ENCODE data around the gene ZNF212. TPM values are rescaled to one million over a fixed set of nuclear protein-coding genes. Genes with fewer than 3 reads are reported as not detected.

The ZNF212 gene
- total and polyA plus RNA-seq, 9 of the 15 experiments (the other 6 are each of a cell fraction or from before 2014, with no cell fraction given): 1.8 to 21.4 (median 7.2) TPM

DNA sequence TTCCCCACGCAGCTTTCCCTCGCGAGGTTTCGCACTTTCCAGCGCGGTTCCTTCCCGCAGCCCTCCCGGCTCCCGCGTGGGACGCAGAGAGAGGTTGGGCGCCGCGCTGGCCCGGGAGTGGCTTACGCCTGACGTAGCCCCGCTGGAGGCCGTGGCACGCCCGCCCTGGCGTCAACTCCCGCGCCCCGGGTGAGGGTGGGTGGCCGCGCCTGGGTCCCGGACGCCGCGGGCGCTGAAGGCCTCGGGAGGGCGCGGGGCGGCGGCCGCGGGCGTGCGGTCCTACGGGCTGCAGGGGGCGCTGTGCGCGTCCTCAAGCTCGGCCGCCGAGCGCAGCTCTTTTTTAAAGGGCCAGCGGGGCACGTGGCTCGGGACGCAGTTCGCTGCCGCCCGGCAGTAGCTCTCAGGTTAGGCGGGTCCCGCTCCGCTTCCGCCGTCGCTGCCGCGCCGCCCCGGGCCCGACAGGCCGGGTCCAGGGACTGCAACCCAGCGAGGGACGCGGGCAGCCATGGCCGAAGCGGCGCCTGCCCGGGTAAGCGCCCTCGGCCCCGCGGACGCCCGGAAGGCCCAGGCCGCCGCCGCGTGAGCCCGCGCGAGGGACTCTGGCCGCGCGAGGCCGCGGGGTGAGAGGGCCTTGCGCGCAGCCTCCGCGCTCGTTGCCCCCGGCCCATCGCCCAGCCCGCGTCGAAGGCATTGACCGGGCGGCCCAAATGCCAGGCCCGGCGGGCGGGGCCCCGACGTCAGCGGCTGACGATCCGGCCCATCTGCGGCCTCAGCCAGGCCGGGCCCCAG, 22.6 kb downstream of the ZNF212 start, which contains the start of gene ZNF783 (continued):
- TF ChIP-seq, protein P1, sequence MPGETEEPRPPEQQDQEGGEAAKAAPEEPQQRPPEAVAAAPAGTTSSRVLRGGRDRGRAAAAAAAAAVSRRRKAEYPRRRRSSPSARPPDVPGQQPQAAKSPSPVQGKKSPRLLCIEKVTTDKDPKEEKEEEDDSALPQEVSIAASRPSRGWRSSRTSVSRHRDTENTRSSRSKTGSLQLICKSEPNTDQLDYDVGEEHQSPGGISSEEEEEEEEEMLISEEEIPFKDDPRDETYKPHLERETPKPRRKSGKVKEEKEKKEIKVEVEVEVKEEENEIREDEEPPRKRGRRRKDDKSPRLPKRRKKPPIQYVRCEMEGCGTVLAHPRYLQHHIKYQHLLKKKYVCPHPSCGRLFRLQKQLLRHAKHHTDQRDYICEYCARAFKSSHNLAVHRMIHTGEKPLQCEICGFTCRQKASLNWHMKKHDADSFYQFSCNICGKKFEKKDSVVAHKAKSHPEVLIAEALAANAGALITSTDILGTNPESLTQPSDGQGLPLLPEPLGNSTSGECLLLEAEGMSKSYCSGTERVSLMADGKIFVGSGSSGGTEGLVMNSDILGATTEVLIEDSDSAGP (CRISPR knock-in tag; IDR thresholded peaks at IDR 0.05): peak; percentile 88
- no peak for TF ChIP-seq ZNF764 (CRISPR knock-in tag; IDR thresholded peaks at IDR 0.05; ENCODE audit: low read depth)
- TF ChIP-seq, protein P2, sequence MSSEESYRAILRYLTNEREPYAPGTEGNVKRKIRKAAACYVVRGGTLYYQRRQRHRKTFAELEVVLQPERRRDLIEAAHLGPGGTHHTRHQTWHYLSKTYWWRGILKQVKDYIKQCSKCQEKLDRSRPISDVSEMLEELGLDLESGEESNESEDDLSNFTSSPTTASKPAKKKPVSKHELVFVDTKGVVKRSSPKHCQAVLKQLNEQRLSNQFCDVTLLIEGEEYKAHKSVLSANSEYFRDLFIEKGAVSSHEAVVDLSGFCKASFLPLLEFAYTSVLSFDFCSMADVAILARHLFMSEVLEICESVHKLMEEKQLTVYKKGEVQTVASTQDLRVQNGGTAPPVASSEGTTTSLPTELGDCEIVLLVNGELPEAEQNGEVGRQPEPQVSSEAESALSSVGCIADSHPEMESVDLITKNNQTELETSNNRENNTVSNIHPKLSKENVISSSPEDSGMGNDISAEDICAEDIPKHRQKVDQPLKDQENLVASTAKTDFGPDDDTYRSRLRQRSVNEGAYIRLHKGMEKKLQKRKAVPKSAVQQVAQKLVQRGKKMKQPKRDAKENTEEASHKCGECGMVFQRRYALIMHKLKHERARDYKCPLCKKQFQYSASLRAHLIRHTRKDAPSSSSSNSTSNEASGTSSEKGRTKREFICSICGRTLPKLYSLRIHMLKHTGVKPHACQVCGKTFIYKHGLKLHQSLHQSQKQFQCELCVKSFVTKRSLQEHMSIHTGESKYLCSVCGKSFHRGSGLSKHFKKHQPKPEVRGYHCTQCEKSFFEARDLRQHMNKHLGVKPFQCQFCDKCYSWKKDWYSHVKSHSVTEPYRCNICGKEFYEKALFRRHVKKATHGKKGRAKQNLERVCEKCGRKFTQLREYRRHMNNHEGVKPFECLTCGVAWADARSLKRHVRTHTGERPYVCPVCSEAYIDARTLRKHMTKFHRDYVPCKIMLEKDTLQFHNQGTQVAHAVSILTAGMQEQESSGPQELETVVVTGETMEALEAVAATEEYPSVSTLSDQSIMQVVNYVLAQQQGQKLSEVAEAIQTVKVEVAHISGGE (CRISPR knock-in tag; IDR thresholded peaks at IDR 0.05): no peak
- no peak for TF ChIP-seq EP300 (IDR thresholded peaks at IDR 0.05; ENCODE audit: low read length)
- TF ChIP-seq HDGF (IDR thresholded peaks at IDR 0.05): no peak
- TF ChIP-seq ZNF76 (CRISPR knock-in tag; IDR thresholded peaks at IDR 0.05; ENCODE audit: borderline replicate concordance): no peak
- peak; percentile 39; the same call in 1 of the 2 replicates for TF ChIP-seq HNRNPL (IDR thresholded peaks at IDR 0.05; ENCODE audit: low read depth, low read length)
- TF ChIP-seq KAT7 (CRISPR knock-in tag; IDR thresholded peaks at IDR 0.05; ENCODE audit: borderline replicate concordance): peak; percentile 79
- TF ChIP-seq BRCA1 (IDR thresholded peaks at IDR 0.05): no peak
- TF ChIP-seq BRCA1 (CRISPR knock-in tag; IDR thresholded peaks at IDR 0.05): no peak
- TF ChIP-seq NR2F6 (CRISPR knock-in tag; IDR thresholded peaks at IDR 0.05): no peak
- no peak for TF ChIP-seq ZNF717 (CRISPR knock-in tag; IDR thresholded peaks at IDR 0.05)
- TF ChIP-seq COPS2 (conservative IDR thresholded peaks at IDR 0.05): no peak
- no peak for TF ChIP-seq RBM39 (optimal IDR thresholded peaks at IDR 0.05; ENCODE audit: low read depth, low read length)
- TF ChIP-seq SIN3A (IDR thresholded peaks at IDR 0.05; ENCODE audit: borderline replicate concordance in 2 of 2, control insufficient read depth in 1 of 2, low read depth in 2 of 2, low read length in 2 of 2): peak; percentile 57 to 89; a peak in 3 of 4 replicates
- 0 out of 2 replicates have a peak, but pooled peaks have one; percentile 9 for TF ChIP-seq E2F3 (CRISPR knock-in tag; IDR thresholded peaks at IDR 0.05)
- TF ChIP-seq CBX3 (IDR thresholded peaks at IDR 0.05; ENCODE audit: borderline replicate concordance in 1 of 2, low read length in 2 of 2): no peak; a peak in 1 of 3 replicates
- peak; percentile 66 for TF ChIP-seq CHD2 (IDR thresholded peaks at IDR 0.05; ENCODE audit: low read depth, low read length)
- no peak for TF ChIP-seq PURB (CRISPR knock-in tag; IDR thresholded peaks at IDR 0.05; ENCODE audit: low read depth)
- TF ChIP-seq PRPF4 (IDR thresholded peaks at IDR 0.05; ENCODE audit: insufficient read depth, low read depth, low read length, poor library complexity, severe bottlenecking): no peak
- peak; percentile 38; the same call in 1 of the 2 replicates for TF ChIP-seq CREM (IDR thresholded peaks at IDR 0.05; ENCODE audit: low read depth)
- TF ChIP-seq CCNT2 (IDR thresholded peaks at IDR 0.05; ENCODE audit: borderline replicate concordance, extremely low read depth, insufficient read length, low read depth, low read length): peak; percentile 14
- TF ChIP-seq L3MBTL2 (IDR thresholded peaks at IDR 0.05): peak; percentile 99
- no peak; the same call in none of the 2 replicates for TF ChIP-seq KLF1 (tag; IDR thresholded peaks at IDR 0.05)
- peak; percentile 34; the same call in 1 of the 2 replicates for TF ChIP-seq STAG1 (CRISPR knock-in tag; IDR thresholded peaks at IDR 0.05; ENCODE audit: borderline replicate concordance)

Measured in K562 (cell line).